Epidermal melanocyte (primary cell): ENCODE measurements around the gene WDR53.
"Not testable (repeated sequence)": the region's sequence is repeated elsewhere in the genome, so short reads cannot be mapped to it uniquely, and the experiment has no call there.

Experiments
- DNase-seq: peaks from one replicate; pipeline ENCODE4 v3.0.0; 2011; ENCODE audit warnings: low spot score; ENCODE audit not compliant: insufficient read length

Gene WDR53

DNA sequence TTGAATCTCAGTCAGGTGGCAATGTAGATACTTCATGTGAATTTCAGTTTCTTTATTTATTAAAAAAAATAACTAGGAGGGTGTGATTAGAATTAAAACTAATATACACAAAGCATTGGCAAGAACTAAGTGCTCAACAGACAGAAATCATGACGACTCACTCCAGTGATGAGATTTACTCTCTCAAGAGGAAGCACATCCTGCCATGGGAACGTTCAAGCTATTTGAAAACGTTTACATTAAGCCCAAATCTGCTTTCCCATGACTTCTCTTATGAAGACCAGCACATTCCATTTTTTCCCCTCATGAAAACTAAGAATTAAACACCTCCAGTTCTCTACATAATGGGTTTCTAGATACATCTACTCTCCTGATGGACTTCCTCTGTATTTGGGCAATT is 8.5 kb downstream of the WDR53 start:
- no peak for DNase-seq

GRCh38 chr3:196558476-196558875 is 9.9 kb downstream of the WDR53 start:
- DNase-seq, result no peak

- no peak for DNase-seq
Observed at GRCh38 chr3:196557236-196557635, 11.1 kb downstream of the WDR53 start.

DNA sequence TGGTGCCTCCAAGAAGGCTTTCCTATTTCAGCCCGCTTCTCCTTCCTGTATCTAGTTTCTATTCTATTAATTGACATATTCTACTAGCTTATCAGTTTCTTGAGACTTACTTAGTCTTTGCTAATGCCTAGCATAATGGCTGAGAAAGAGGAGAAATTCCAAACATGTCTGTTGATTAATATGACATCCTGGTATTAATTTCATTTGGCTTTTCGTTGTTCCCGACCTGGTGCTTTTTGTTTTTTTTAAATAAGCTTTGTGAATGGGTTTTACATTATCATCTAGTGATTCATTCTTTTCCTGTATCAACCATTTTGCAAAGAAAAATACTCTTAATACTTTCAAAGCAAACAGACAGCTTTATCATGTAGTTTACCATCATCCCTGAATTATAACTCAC is 13.1 kb downstream of the WDR53 start:
- DNase-seq, result no peak

GRCh38 chr3:196554205-196554604 is 14.1 kb downstream of the WDR53 start:
- DNase-seq, result no peak

DNA sequence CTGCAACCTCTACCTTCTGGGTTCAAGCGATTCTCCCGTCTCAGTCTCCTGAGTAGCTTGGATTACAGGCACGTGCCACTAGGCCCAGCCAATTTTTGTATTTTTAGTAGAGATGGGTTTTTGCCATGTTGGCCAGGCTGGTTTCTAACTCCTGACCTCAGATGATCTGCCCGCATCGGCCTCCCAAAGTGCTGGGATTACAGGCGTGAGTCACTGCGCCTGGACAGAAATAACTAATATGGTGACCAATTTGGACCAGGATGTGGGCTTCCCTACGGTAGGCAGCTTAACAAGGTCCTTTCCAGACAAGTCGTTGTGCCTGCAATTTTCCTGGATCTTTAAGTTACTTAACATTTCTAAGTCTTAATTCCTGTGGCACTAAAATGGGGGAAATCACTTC is 14.8 kb downstream of the WDR53 start:
- DNase-seq, result no peak

- no peak for DNase-seq
Observed at GRCh38 chr3:196552253-196552652, 16.1 kb downstream of the WDR53 start.

DNA sequence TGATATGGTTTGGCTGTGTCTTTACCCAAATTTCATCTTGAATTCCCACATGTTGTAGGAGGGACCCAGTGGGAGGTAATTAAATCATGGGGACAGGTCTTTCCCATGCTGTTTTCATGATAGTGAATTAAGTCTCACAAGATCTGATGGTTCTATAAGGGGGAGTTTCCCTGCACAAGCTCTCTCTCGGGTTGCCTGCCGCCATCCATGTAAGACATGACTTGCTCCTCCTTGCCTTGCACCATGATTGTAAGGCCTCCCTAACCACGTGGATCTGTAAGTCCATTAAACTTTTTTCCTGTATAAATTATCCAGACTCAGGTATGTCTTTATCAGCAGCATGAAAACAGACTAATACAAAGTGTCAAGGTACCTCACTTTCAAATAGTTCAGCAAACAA is 18.2 kb downstream of the WDR53 start:
- not testable (repeated sequence) for DNase-seq

DNA sequence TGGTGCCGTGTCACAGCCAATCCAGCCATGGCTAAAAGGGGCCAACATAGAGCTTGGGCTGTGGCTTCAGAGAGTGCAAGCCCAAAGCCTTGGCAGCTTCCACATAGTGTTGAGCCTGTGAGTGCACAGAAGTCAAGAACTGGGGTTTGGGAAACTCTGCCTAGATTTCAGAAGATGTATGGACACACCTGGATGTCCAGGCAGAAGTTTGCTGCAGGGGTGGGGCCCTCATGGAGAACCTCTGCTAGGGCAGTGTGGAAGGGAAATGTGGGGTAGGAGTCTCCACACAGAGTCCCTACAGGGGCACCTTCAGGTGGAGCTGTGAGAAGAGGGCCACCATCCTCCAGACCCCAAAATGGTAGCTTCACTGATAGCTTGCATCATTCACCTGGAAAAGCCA is 19.0 kb downstream of the WDR53 start:
- not testable (repeated sequence) for DNase-seq

GRCh38 chr3:196547067-196547466 is 21.3 kb downstream of the WDR53 start:
- no peak for DNase-seq

GRCh38 chr3:196546537-196546936 is 21.8 kb downstream of the WDR53 start:
- no peak for DNase-seq

DNA sequence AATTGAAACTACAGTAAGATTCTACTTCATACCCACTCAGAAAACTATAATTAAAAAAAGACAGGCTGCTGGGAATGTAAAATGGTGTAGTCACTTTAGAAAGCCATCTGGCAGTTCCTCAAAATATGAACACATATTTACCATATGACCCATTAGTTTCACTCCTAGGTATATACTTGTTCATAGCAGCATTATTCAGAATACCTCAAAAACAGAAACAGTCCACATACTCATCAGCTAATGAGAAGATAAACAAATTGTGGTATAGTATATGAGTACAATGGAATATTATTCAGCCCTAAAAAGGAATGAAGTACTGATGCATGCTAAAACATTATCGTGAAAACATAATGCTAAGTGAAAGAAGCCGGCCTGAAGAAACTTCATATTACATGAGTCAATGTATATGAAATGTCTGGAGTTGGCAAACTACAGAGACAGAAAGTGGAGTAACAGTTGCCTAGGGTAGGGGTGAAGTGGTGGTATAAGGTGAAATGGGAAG is 23.8 kb downstream of the WDR53 start:
- no peak for DNase-seq

DNA sequence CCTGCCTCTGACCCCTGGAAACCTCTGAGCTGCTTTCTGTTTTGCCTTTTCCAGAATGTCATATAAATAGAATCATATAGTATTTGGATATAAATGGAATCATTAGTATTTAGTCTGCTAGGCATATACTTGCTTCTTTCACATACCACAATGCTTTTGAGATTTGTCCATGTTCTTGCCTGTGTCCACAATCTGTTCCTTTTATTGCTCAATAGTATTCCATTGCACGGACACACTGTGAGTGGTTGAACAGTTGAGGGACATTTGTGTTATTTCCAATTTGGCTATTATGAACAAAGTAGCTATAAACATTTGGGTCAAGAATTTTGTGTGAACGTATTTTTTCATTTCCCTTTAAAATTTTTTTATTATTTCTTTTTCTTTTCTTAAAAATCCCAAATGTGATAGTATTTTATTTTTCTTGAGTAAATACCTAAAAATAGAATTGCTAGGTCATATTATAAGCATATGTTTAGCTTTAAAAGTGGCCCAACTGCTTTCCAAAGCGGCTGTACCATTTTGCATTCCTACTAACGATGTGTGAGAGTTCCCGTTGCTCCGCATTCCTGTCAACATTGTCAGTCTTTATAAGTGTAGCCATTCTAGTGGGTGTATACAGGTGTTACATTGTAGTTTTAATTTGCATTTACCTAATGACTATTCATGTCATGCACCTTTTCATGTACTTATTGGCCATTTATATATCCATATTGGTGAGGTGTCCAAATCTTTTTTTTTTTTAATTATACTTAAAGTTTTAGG is 26.5 kb downstream of the WDR53 start:
- DNase-seq, result no peak

GRCh38 chr3:196537319-196537984 is 30.9 kb downstream of the WDR53 start:
- no peak for DNase-seq

DNA sequence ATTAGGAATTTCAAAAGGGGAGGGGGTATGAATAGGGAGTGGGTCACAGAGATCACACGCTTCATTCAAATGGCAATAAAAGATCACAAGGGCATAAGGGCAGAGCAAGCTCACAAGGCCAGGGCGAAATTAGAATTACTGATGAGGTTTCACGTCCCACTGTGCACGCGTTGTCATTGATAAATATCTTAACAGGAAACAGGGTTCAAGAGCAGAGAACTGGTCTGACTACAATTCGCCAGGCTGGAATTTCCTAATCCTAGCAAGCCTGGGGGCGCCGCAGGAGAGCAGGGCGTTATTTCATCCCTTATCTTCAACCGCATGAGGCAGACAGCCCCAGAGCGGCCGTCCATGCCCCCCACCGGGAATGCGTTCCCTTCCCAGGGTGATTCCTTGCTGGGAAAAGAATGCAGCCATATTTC is 35.1 kb downstream of the WDR53 start:
- no peak for DNase-seq

DNA sequence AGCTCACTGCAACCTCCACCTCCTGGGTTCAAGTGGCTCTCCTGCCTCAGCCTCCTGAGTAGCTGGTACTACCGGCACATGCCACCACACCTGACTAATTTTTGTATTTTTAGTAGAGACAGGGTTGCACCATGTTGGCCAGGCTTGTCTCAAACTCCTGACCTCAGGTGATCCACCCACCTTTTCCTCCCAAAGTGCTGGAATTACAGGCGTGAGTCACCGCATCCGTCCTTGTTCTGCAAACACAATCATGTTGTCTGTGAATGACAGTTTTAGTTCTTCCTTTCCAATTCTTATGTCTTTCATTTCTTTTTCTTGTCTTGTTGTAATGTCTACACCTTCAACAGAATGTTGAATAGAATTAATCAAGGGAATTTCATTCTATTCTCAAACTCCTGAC is 36.9 kb downstream of the WDR53 start:
- DNase-seq, result no peak

- DNase-seq, result peak; percentile 72
Observed at GRCh38 chr3:196528639-196529233, 39.6 kb downstream of the WDR53 start.

DNA sequence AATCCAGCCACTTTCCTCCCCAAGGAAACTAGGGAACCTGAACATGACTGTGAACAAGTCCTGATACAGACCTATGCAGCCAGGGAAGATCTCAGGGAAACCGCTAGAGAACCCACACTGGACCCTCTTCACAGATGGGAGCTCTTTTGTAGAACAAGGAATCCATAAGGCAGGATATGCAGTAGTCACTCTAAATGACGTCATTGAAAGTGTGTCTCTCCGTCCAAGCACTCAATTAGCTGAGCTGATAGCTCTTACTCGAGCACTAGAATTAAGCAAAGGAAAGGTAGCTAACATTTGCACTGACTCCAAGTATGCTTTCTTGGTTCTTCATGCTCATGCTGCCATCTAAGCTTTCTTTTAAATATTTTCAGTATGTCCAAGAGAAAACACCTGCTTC is 43.2 kb downstream of the WDR53 start:
- DNase-seq, result no peak

- DNase-seq, result no peak
Observed at GRCh38 chr3:196524527-196524926, 43.8 kb downstream of the WDR53 start.

GRCh38 chr3:196523841-196524240 is 44.5 kb downstream of the WDR53 start:
- no peak for DNase-seq

DNA sequence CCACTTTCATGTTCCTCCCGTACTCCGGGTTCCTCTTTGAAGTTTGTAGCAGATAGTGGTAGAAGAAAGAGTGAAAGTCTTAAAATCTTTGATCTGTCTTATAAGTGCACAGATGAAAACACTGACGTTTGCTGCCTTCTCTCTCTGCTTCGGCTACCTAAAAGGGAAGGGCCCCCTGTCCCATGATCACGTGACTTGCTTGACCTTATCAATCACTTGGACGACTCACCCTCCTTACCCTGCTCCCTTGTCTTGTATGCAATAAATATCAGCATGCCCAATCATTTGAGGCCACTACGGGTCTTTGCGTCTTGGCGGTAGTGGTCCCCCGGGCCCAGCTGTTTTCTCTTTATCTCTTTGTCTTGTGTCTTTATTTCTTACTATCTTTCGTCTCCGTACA is 47.1 kb downstream of the WDR53 start:
- DNase-seq, result not testable (repeated sequence)

- DNase-seq, result no peak
Observed at GRCh38 chr3:196519718-196520082, 48.7 kb downstream of the WDR53 start.
